Adrenal gland (tissue), 12 donors: ENCODE data around the gene VTA1. TPM values are rescaled to one million over a fixed set of nuclear protein-coding genes. Genes with fewer than 3 reads are reported as not detected.

ENCODE experiments used
- DNase-seq, 7 donors: peaks; one replicate each; pipeline ENCODE4 v3.0.0-alpha.2; 2019 to 2020
- H3K27ac ChIP-seq, 5 donors: fragments of 200-600 bp; sonication (generic) in 4 of 5; 1 replicate in 3 of 5; 2 replicates in 2 of 5; pipeline versions ENCODE4 v1.5.1 to v1.8.0; 2016 to 2020; ENCODE audit warnings: mild to moderate bottlenecking in 1 of 5
- H3K27me3 ChIP-seq: fragments of 200-600 bp; 2 replicates; pipeline ENCODE4 v1.8.0; 2021
- H3K36me3 ChIP-seq, 2 donors: fragments of 200-600 bp; replicated peaks in 1 of 2; 1 replicate in 1 of 2; 2 replicates in 1 of 2; pipeline versions ENCODE4 v1.5.1 to v1.8.0; 2018 to 2022
- H3K4me1 ChIP-seq, 2 donors: fragments of 200-600 bp; replicated peaks in 1 of 2; 1 replicate in 1 of 2; 2 replicates in 1 of 2; pipeline versions ENCODE4 v1.5.1 to v1.8.0; 2018 to 2021
- H3K4me3 ChIP-seq, 4 donors: fragments of 200-600 bp; sonication (generic) in 3 of 4; one replicate each; pipeline ENCODE4 v1.5.1; 2016 to 2018
- H3K9me3 ChIP-seq, 3 donors: fragments of 200-600 bp; sonication (generic) in 1 of 3; replicated peaks in 1 of 3; 1 replicate in 2 of 3; 2 replicates in 1 of 3; pipeline versions ENCODE4 v1.5.1 to v1.8.0; 2016 to 2021
- CTCF ChIP-seq, 6 experiments: fragments of 450-650 bp in 4 of 6; fragments of 200-600 bp in 2 of 6; sonication (generic) in 1 of 6; IDR thresholded peaks; 1 replicate in 5 of 6; 2 replicates in 1 of 6; pipeline versions ENCODE4 v1.5.1 to v1.8.0; 2016 to 2021; ENCODE audit warnings: antibody characterized with exemption in 6 of 6, mild to moderate bottlenecking in 2 of 6, moderate library complexity in 1 of 6
- POLR2A ChIP-seq, 2 donors: fragments of 450-650 bp; IDR thresholded peaks; one replicate each; pipeline ENCODE4 v1.6.1; 2017; ENCODE audit warnings: antibody characterized with exemption in 2 of 2, mild to moderate bottlenecking in 2 of 2, moderate library complexity in 1 of 2
- WGBS, 4 donors: extraction: QIAGEN DNeasy Blood & Tissue Kit in 2 of 4; methylation state at CpG; one replicate each; pipeline versions ENCODE4 v1.1.5 to v1.1.7; 2013 to 2017; 5-methylcytosine and 5-hydroxymethylcytosine counted together
- intact Hi-C, 2 donors: fragments of 100-400 bp; cut with DNase I; formaldehyde crosslinking; loops; one replicate each; pipeline versions ENCODE4 v1.14.1 to v1.15.0; 2022 to 2023
- polyA plus RNA-seq, 3 donors: library from polyadenylated mRNA; stranded (reverse); fragments of 200-250 nt in 2 of 3; fragments of 350-450 nt in 1 of 3; fragmentation: Illumina TruSeq in 1 of 3; extraction: RNeasy Lipid Tissue Mini Kit (QIAGEN cat#74804) in 1 of 3; gene quantifications; one replicate each; pipeline ENCODE4 v1.2.3, GENCODE V29; 2013 to 2014
- total RNA-seq, 9 donors: library from RNA; depleted of rRNA in 4 of 9; stranded (reverse); fragments of >200 nt in 4 of 9; fragments of 120-200 nt in 1 of 9; fragmentation: NEBNext Ultra II Directional in 1 of 9; extraction: Animal tissue kit (Norgen Biotek cat#: 25700) in 1 of 9; gene quantifications; one replicate each; pipeline versions ENCODE4 v1.1.0 to v1.2.4, GENCODE V29; 2013 to 2023
- donor health status: healthy with polysubstance abuse.
- donor health status: Bipolar disorder and iron deficiency.
- donor health status: DM: yes; HTN: yes; CAD: no.
- donor health status: DM: no; HTN: no; CAD: no.
- donor health status: DM: no; HTN: no; CAD: no.
- donor health status: DM: yes; HTN: yes; CAD: no.

Gene VTA1
- total and polyA plus RNA-seq, 12 donors, result 9.7 to 73.9 (median 33.9) TPM

- H3K27ac ChIP-seq, result no peak overlapping the region
- no peaks in the 10 kb centered on the region for H3K4me1 ChIP-seq
- no peak overlapping the region for H3K4me3 ChIP-seq
- no peaks in the 10 kb centered on the region for H3K36me3 ChIP-seq
- H3K27me3 ChIP-seq, result no peaks in the 10 kb centered on the region
- no peaks in the 10 kb centered on the region for H3K9me3 ChIP-seq
- DNase-seq, result no peak
- no peak for TF ChIP-seq POLR2A (IDR thresholded peaks at IDR 0.05)
- no peak for TF ChIP-seq CTCF (IDR thresholded peaks at IDR 0.05)
- intact Hi-C loops, result no loop called here
- 57 to 70% (median 64%) methylated on average over 2 of the region's 2 CpGs for WGBS, 4 donors
Measured at GRCh38 chr6:142235791-142236190, 88.7 kb downstream of the VTA1 start.

- H3K9me3 ChIP-seq, result no peaks in the 10 kb centered on the region
- no peak overlapping the region for H3K27ac ChIP-seq
- H3K36me3 ChIP-seq, result no peaks in the 10 kb centered on the region
- DNase-seq, result no peak
- H3K27me3 ChIP-seq, result no peaks in the 10 kb centered on the region
- no peak overlapping the region for H3K4me3 ChIP-seq
- intact Hi-C loops, result no loop called here
- WGBS, 4 donors, result 70 to 79% (median 75%) methylated on average over 4 of the region's 4 CpGs
- H3K4me1 ChIP-seq, result no peaks in the 10 kb centered on the region
- no peak for TF ChIP-seq CTCF (IDR thresholded peaks at IDR 0.05)
- TF ChIP-seq POLR2A (IDR thresholded peaks at IDR 0.05), result no peak
Measured at GRCh38 chr6:142236691-142237090, 89.6 kb downstream of the VTA1 start.

GRCh38 chr6:142238881-142239280 is 91.8 kb downstream of the VTA1 start:
- H3K4me3 ChIP-seq, result no peak overlapping the region
- 76 to 83% (median 78%) methylated on average over 3 of the region's 3 CpGs for WGBS, 4 donors
- no peaks in the 10 kb centered on the region for H3K4me1 ChIP-seq
- no peaks in the 10 kb centered on the region for H3K36me3 ChIP-seq
- intact Hi-C loops, result no loop called here
- no peak for TF ChIP-seq POLR2A (IDR thresholded peaks at IDR 0.05)
- TF ChIP-seq CTCF (IDR thresholded peaks at IDR 0.05), result no peak
- H3K27me3 ChIP-seq, result no peaks in the 10 kb centered on the region
- H3K27ac ChIP-seq, result no peak overlapping the region
- H3K9me3 ChIP-seq, result no peaks in the 10 kb centered on the region
- DNase-seq, result no peak

GRCh38 chr6:142240179-142240578 is 93.1 kb downstream of the VTA1 start:
- Histone ChIP-seq H3K4me1 (no peaks in the 10 kb centered on the region), H3K27me3 (no peaks in the 10 kb centered on the region), H3K4me3 (no peak overlapping the region), H3K9me3 (no peaks in the 10 kb centered on the region), H3K27ac (no peak overlapping the region), H3K36me3 (no peaks in the 10 kb centered on the region)
- DNase-seq, result no peak
- WGBS, 4 donors, result 80 to 92% (median 89%) methylated on average over 4 of the region's 4 CpGs
- TF ChIP-seq POLR2A (IDR thresholded peaks at IDR 0.05) (no peak), CTCF (IDR thresholded peaks at IDR 0.05) (no peak)
- intact Hi-C loops, result no loop called here
